OCI-LY7 (cell line): ENCODE data around the gene INPP5B. TPM values are rescaled to one million over a fixed set of nuclear protein-coding genes. Genes with fewer than 3 reads are reported as not detected.
"Not testable (repeated sequence)": the region's sequence is repeated elsewhere in the genome, so short reads cannot be mapped to it uniquely, and the experiment has no call there.

Experiments
- BruUV-seq: library from RNA; stranded (reverse); fragments of 400-500 nt; replicated peaks from 2 replicates; lab custom pipeline; 2021; lab: Mats Ljungman, UMichigan
- CTCF ChIA-PET: fragments of 300-600 bp; sonication (Branson Sonifier 250); formaldehyde crosslinking; loops from one replicate; lab custom pipeline; 2022; ENCODE audit warnings: antibody characterized with exemption; ENCODE audit not compliant: unreplicated experiment; lab: Charles Lee
- POLR2A ChIA-PET: fragments of 300-600 bp; sonication (Branson Sonifier 250); formaldehyde crosslinking; loops from one replicate; lab custom pipeline; 2022; ENCODE audit warnings: antibody characterized with exemption; lab: Charles Lee
- DNase-seq: peaks from one replicate; pipeline ENCODE4 v3.0.0-alpha.2; 2015; ENCODE audit warnings: low spot score
- H2AFZ ChIP-seq: fragments of 200-600 bp; sonication (generic), shearing (Covaris generic); 2 replicates; pipeline ENCODE4 v1.6.1; 2014; ENCODE audit warnings: mild to moderate bottlenecking, antibody characterized with exemption, low read length, moderate library complexity
- H3K27ac ChIP-seq: fragments of 200-600 bp; sonication (generic); 2 replicates; pipeline ENCODE4 v1.5.1; 2014; ENCODE audit warnings: mixed run types, low read depth, mild to moderate bottlenecking, moderate library complexity, low read length, inconsistent platforms; ENCODE audit not compliant: poor library complexity, severe bottlenecking
- H3K36me3 ChIP-seq: fragments of 200-600 bp; sonication (generic); 2 replicates; pipeline ENCODE4 v1.6.1; 2014; ENCODE audit warnings: mild to moderate bottlenecking, antibody characterized with exemption, low read length, moderate library complexity, mixed read lengths; ENCODE audit not compliant: insufficient read depth
- H3K4me1 ChIP-seq: fragments of 200-600 bp; sonication (generic); 2 replicates; pipeline ENCODE4 v1.5.1; 2014; ENCODE audit warnings: mild to moderate bottlenecking, low read length; ENCODE audit not compliant: insufficient read depth, poor library complexity, severe bottlenecking
- H3K4me2 ChIP-seq: fragments of 200-600 bp; sonication (generic); 2 replicates; pipeline ENCODE4 v1.6.1; 2014; ENCODE audit warnings: mild to moderate bottlenecking, low read length
- H3K4me3 ChIP-seq: fragments of 200-600 bp; sonication (generic); 2 replicates; pipeline ENCODE4 v1.5.1; 2014; ENCODE audit warnings: mild to moderate bottlenecking, low read depth, low read length; ENCODE audit not compliant: poor library complexity, severe bottlenecking
- H3K79me2 ChIP-seq: fragments of 200-600 bp; sonication (generic); 2 replicates; pipeline ENCODE4 v1.6.1; 2016; ENCODE audit warnings: low read depth, mild to moderate bottlenecking, low read length, moderate library complexity, mixed read lengths; ENCODE audit not compliant: insufficient read depth
- H3K9me2 ChIP-seq: fragments of 200-600 bp; sonication (generic); 2 replicates; pipeline ENCODE4 v1.6.1; 2016; ENCODE audit warnings: mild to moderate bottlenecking, low read length, mixed read lengths; ENCODE audit not compliant: insufficient read depth
- H3K9me3 ChIP-seq: fragments of 200-600 bp; sonication (generic); 2 replicates; pipeline ENCODE4 v1.6.1; 2014; ENCODE audit warnings: mild to moderate bottlenecking, mixed run types, low read length, mixed read lengths
- H4K20me1 ChIP-seq: fragments of 200-600 bp; sonication (generic); 2 replicates; pipeline ENCODE4 v1.6.1; 2014; ENCODE audit warnings: mild to moderate bottlenecking, antibody characterized with exemption, low read length, moderate library complexity, mixed read lengths; ENCODE audit not compliant: insufficient read depth
- CTCF ChIP-seq: fragments of 200-600 bp; sonication (generic); conservative IDR thresholded peaks from 2 replicates; pipeline ENCODE4 v1.5.1; 2014; ENCODE audit warnings: mild to moderate bottlenecking, antibody characterized with exemption, low read length, moderate library complexity, mixed read lengths
- EZH2phosphoT487 ChIP-seq: fragments of 200-600 bp; sonication (generic); IDR thresholded peaks from 2 replicates; pipeline ENCODE4 v1.6.1; 2018; ENCODE audit warnings: low read depth, borderline replicate concordance, mild to moderate bottlenecking, mixed run types, antibody characterized with exemption, low read length, moderate library complexity, mixed read lengths
- intact Hi-C: fragments of 100-400 bp; cut with micrococcal nuclease; formaldehyde crosslinking; loops from one replicate; pipeline ENCODE4 v1.10.0; 2022; ENCODE audit not compliant: unreplicated experiment
- total RNA-seq, 2 experiments: library from RNA; depleted of rRNA in 1 of 2; stranded (reverse); fragments of >200 nt in 1 of 2; shearing (Covaris generic) in 1 of 2; gene quantifications; 2 replicates each; pipeline ENCODE4 v1.2.3, GENCODE V29; 2014 to 2022

INPP5B gene
- total RNA-seq, 2 experiments from 2014 or later, result 49.7 to 63.0 TPM

- no peaks in the 10 kb centered on the region for H4K20me1 ChIP-seq
- H3K4me2 ChIP-seq, result no peak overlapping the region
- CTCF ChIA-PET, result no interaction called here
- H3K79me2 ChIP-seq, result no peaks in the 10 kb centered on the region
- no peaks in the 10 kb centered on the region for H3K9me2 ChIP-seq
- H3K4me3 ChIP-seq, result no peak overlapping the region
- POLR2A ChIA-PET, result no interaction called here
- no peak overlapping the region for H3K27ac ChIP-seq
- peaks cover 86% of the 10 kb centered on the region for H3K36me3 ChIP-seq
- H3K9me3 ChIP-seq, result no peaks in the 10 kb centered on the region
- intact Hi-C loops, result no loop called here
- H3K4me1 ChIP-seq, result no peaks in the 10 kb centered on the region
- H2AFZ ChIP-seq, result no peak overlapping the region
- no TSS peak for BruUV-seq
- DNase-seq, result no peak
- TF ChIP-seq EZH2phosphoT487, result no peak
These were observed 18.4 kb upstream of the INPP5B start for GRCh38 chr1:37965301-37965700.

- H3K27ac ChIP-seq, H3K9me3 ChIP-seq, H3K9me2 ChIP-seq, H4K20me1 ChIP-seq, H3K79me2 ChIP-seq, H2AFZ ChIP-seq, BruUV-seq, H3K4me2 ChIP-seq, CTCF ChIA-PET, DNase-seq, H3K4me3 ChIP-seq, intact Hi-C loops, H3K4me1 ChIP-seq: not testable (repeated sequence)
- H3K36me3 ChIP-seq, result peaks cover 87% of the 10 kb centered on the region
- POLR2A ChIA-PET, result interaction anchor here (0.7 kb wide), 1 partner anchor 37 kb away, joined by 4 read pairs; no protein-coding TSS in a partner anchor
These were observed 17.3 kb upstream of the INPP5B start for GRCh38 chr1:37964106-37964505.

GRCh38 chr1:37958690-37959089 is 11.8 kb upstream of the INPP5B start:
- H3K4me3 ChIP-seq, result no peak overlapping the region
- H2AFZ ChIP-seq, result no peak overlapping the region
- CTCF ChIA-PET, result no interaction called here
- no peaks in the 10 kb centered on the region for H3K4me1 ChIP-seq
- no TSS peak for BruUV-seq
- DNase-seq, result no peak
- intact Hi-C loops, result no loop called here
- H4K20me1 ChIP-seq, result no peaks in the 10 kb centered on the region
- no peak overlapping the region for H3K4me2 ChIP-seq
- H3K79me2 ChIP-seq, result no peaks in the 10 kb centered on the region
- peaks cover 69% of the 10 kb centered on the region for H3K36me3 ChIP-seq
- POLR2A ChIA-PET, result interaction anchor here (1.2 kb wide), 1 partner anchor 11 kb away, joined by 5 read pairs; the partner anchor contains the start of gene INPP5B
- no peaks in the 10 kb centered on the region for H3K9me2 ChIP-seq
- no peak for TF ChIP-seq CTCF
- TF ChIP-seq EZH2phosphoT487, result no peak
- H3K9me3 ChIP-seq, result no peaks in the 10 kb centered on the region
- H3K27ac ChIP-seq, result no peak overlapping the region

GRCh38 chr1:37955685-37956084 is 8.8 kb upstream of the INPP5B start:
- H3K4me3 ChIP-seq, result no peak overlapping the region
- no peak overlapping the region for H3K27ac ChIP-seq
- H2AFZ ChIP-seq, result no peak overlapping the region
- no peaks in the 10 kb centered on the region for H3K9me3 ChIP-seq
- intact Hi-C loops, result no loop called here
- peaks cover 22% of the 10 kb centered on the region for H3K4me1 ChIP-seq
- DNase-seq, result no peak
- CTCF ChIA-PET, result interaction anchor here (1.3 kb wide), 1 partner anchor 62 kb away, joined by 4 read pairs; no protein-coding TSS in a partner anchor
- H4K20me1 ChIP-seq, result no peaks in the 10 kb centered on the region
- TF ChIP-seq EZH2phosphoT487 (no peak), CTCF (no peak)
- H3K79me2 ChIP-seq, result no peaks in the 10 kb centered on the region
- no TSS peak for BruUV-seq
- POLR2A ChIA-PET, result no interaction called here
- H3K9me2 ChIP-seq, result no peaks in the 10 kb centered on the region
- peaks cover 46% of the 10 kb centered on the region for H3K36me3 ChIP-seq
- H3K4me2 ChIP-seq, result no peak overlapping the region
